ENCODE results near the gene KSR2.

DNA sequence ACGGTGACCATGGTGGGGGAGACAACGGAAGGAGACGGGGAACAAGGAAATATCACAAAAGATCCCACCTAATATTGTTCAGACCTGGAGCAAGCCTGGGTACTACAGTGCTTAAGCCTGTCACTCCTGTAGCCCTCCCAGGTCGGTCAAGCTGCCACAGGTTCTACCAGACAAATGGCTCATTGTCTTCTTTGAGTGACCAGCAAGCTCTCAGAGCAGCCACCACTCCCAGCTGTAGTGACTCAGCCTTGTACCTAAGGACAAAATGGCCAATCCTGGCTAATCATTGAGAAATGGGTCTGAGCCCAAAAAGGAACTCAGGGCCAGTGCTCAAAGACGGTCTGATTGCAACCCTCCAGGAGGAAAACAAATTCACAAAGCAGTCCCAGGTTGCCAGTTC, 368.9 kb downstream of the KSR2 start:
- TF ChIP-seq, protein P1, sequence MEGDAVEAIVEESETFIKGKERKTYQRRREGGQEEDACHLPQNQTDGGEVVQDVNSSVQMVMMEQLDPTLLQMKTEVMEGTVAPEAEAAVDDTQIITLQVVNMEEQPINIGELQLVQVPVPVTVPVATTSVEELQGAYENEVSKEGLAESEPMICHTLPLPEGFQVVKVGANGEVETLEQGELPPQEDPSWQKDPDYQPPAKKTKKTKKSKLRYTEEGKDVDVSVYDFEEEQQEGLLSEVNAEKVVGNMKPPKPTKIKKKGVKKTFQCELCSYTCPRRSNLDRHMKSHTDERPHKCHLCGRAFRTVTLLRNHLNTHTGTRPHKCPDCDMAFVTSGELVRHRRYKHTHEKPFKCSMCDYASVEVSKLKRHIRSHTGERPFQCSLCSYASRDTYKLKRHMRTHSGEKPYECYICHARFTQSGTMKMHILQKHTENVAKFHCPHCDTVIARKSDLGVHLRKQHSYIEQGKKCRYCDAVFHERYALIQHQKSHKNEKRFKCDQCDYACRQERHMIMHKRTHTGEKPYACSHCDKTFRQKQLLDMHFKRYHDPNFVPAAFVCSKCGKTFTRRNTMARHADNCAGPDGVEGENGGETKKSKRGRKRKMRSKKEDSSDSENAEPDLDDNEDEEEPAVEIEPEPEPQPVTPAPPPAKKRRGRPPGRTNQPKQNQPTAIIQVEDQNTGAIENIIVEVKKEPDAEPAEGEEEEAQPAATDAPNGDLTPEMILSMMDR (IDR thresholded peaks at IDR 0.05) = no peak
- no peak for TF ChIP-seq POLR2A (IDR thresholded peaks at IDR 0.05)
